ENCODE measurements around the gene ACTN1. TPM values are rescaled to one million over a fixed set of nuclear protein-coding genes. Genes with fewer than 3 reads are reported as not detected.

Gene ACTN1
- total RNA-seq, 1 donor, result 447 TPM

- H4K20me1 ChIP-seq (ENCODE audit: insufficient read depth, low read length), result peaks cover 99% of the 10 kb centered on the region
- H3K79me2 ChIP-seq (ENCODE audit: insufficient read depth, low read length), result peaks cover 100% of the 10 kb centered on the region
- TF ChIP-seq CTCF (IDR thresholded peaks at IDR 0.05; ENCODE audit: extremely low read depth, low read depth, low read length), result no peak
- H3K4me2 ChIP-seq (ENCODE audit: insufficient read depth, low read length), result no peak overlapping the region
- H3K9me3 ChIP-seq (ENCODE audit: low read depth, low read length), result no peaks in the 10 kb centered on the region
- no peak overlapping the region for H3K4me3 ChIP-seq (ENCODE audit: insufficient read depth, low read length)
- peaks cover 68% of the 10 kb centered on the region for H3K4me1 ChIP-seq (ENCODE audit: insufficient read depth, low read length)
- no peaks in the 10 kb centered on the region for H3K27me3 ChIP-seq (ENCODE audit: insufficient read depth, low read length)
- peak overlapping the region; percentile 27 for H3K27ac ChIP-seq (ENCODE audit: low read depth, low read length)
- H3K36me3 ChIP-seq (ENCODE audit: insufficient read depth, low read length), result peaks cover 71% of the 10 kb centered on the region
- DNase-seq (ENCODE audit: insufficient read length, low spot score, missing footprints), result no peak
- no peak overlapping the region for H2AFZ ChIP-seq (ENCODE audit: low read length)
Observed at GRCh38 chr14:68968051-68968450, 11.1 kb downstream of the ACTN1 start.

- peaks cover 100% of the 10 kb centered on the region for H3K79me2 ChIP-seq (ENCODE audit: insufficient read depth, low read length)
- H3K36me3 ChIP-seq (ENCODE audit: insufficient read depth, low read length), result peaks cover 69% of the 10 kb centered on the region
- no peak for DNase-seq (ENCODE audit: insufficient read length, low spot score, missing footprints)
- H3K9me3 ChIP-seq (ENCODE audit: low read depth, low read length), result no peaks in the 10 kb centered on the region
- H2AFZ ChIP-seq (ENCODE audit: low read length), result no peak overlapping the region
- no peak overlapping the region for H3K4me3 ChIP-seq (ENCODE audit: insufficient read depth, low read length)
- H3K27me3 ChIP-seq (ENCODE audit: insufficient read depth, low read length), result no peaks in the 10 kb centered on the region
- peak overlapping the region; percentile 7 for H3K4me2 ChIP-seq (ENCODE audit: insufficient read depth, low read length)
- TF ChIP-seq CTCF (IDR thresholded peaks at IDR 0.05; ENCODE audit: extremely low read depth, low read depth, low read length), result no peak
- H3K27ac ChIP-seq (ENCODE audit: low read depth, low read length), result peak overlapping the region; percentile 27
- H3K4me1 ChIP-seq (ENCODE audit: insufficient read depth, low read length), result peaks cover 68% of the 10 kb centered on the region
- H4K20me1 ChIP-seq (ENCODE audit: insufficient read depth, low read length), result peaks cover 99% of the 10 kb centered on the region
Observed at GRCh38 chr14:68967459-68967940, 11.6 kb downstream of the ACTN1 start.

GRCh38 chr14:68966872-68967301 lies 12.2 kb downstream of the ACTN1 start:
- Histone ChIP-seq H4K20me1 (ENCODE audit: insufficient read depth, low read length) (peaks cover 99% of the 10 kb centered on the region), H3K27me3 (ENCODE audit: insufficient read depth, low read length) (no peaks in the 10 kb centered on the region), H3K79me2 (ENCODE audit: insufficient read depth, low read length) (peaks cover 100% of the 10 kb centered on the region), H3K9me3 (ENCODE audit: low read depth, low read length) (no peaks in the 10 kb centered on the region), H3K4me1 (ENCODE audit: insufficient read depth, low read length) (peaks cover 70% of the 10 kb centered on the region), H3K27ac (ENCODE audit: low read depth, low read length) (peak overlapping the region; percentile 27), H3K4me2 (ENCODE audit: insufficient read depth, low read length) (peak overlapping the region; percentile 7), H3K36me3 (ENCODE audit: insufficient read depth, low read length) (peaks cover 64% of the 10 kb centered on the region), H2AFZ (ENCODE audit: low read length) (no peak overlapping the region), H3K4me3 (ENCODE audit: insufficient read depth, low read length) (no peak overlapping the region)
- TF ChIP-seq CTCF (IDR thresholded peaks at IDR 0.05; ENCODE audit: extremely low read depth, low read depth, low read length), result no peak
- no peak for DNase-seq (ENCODE audit: insufficient read length, low spot score, missing footprints)

GRCh38 chr14:68965261-68965761 lies 13.8 kb downstream of the ACTN1 start:
- Histone ChIP-seq H3K36me3 (ENCODE audit: insufficient read depth, low read length) (peaks cover 49% of the 10 kb centered on the region), H3K27me3 (ENCODE audit: insufficient read depth, low read length) (no peaks in the 10 kb centered on the region), H3K79me2 (ENCODE audit: insufficient read depth, low read length) (peaks cover 100% of the 10 kb centered on the region), H3K4me1 (ENCODE audit: insufficient read depth, low read length) (peaks cover 61% of the 10 kb centered on the region), H3K27ac (ENCODE audit: low read depth, low read length) (no peak overlapping the region), H4K20me1 (ENCODE audit: insufficient read depth, low read length) (peaks cover 98% of the 10 kb centered on the region), H3K9me3 (ENCODE audit: low read depth, low read length) (no peaks in the 10 kb centered on the region), H2AFZ (ENCODE audit: low read length) (no peak overlapping the region), H3K4me3 (ENCODE audit: insufficient read depth, low read length) (no peak overlapping the region), H3K4me2 (ENCODE audit: insufficient read depth, low read length) (no peak overlapping the region)
- TF ChIP-seq CTCF (IDR thresholded peaks at IDR 0.05; ENCODE audit: extremely low read depth, low read depth, low read length), result no peak
- DNase-seq (ENCODE audit: insufficient read length, low spot score, missing footprints), result no peak
